ENCODE measurements around the gene IQCN. TPM values are rescaled to one million over a fixed set of nuclear protein-coding genes. Genes with fewer than 3 reads are reported as not detected.
A peak's percentile ranks its signal among the peaks of the same experiment; 100 is the strongest.
"Not testable (repeated sequence)": the region's sequence is repeated elsewhere in the genome, so short reads cannot be mapped to it uniquely, and the experiment has no call there.

Gene IQCN
- total RNA-seq, 2 donors from 2014 or later: 4.3 to 6.1 TPM

- no peak for DNase-seq
- intact Hi-C loops (cut with DNase I, micrococcal nuclease): no loop called here
- no peak for ATAC-seq
Observed at GRCh38 chr19:18225355-18225701, 48.9 kb downstream of the IQCN start.

- ATAC-seq: peak; percentile 98
- DNase-seq: peak; percentile 97 to 99
- intact Hi-C loops (cut with DNase I, micrococcal nuclease): no loop called here
Observed at GRCh38 chr19:18224525-18225354, 49.5 kb downstream of the IQCN start.

GRCh38 chr19:18223860-18224524 lies 50.3 kb downstream of the IQCN start:
- ATAC-seq (peak; percentile 32), DNase-seq (peak; percentile 51 to 53)
- intact Hi-C loops (cut with DNase I, micrococcal nuclease): no loop called here

DNA sequence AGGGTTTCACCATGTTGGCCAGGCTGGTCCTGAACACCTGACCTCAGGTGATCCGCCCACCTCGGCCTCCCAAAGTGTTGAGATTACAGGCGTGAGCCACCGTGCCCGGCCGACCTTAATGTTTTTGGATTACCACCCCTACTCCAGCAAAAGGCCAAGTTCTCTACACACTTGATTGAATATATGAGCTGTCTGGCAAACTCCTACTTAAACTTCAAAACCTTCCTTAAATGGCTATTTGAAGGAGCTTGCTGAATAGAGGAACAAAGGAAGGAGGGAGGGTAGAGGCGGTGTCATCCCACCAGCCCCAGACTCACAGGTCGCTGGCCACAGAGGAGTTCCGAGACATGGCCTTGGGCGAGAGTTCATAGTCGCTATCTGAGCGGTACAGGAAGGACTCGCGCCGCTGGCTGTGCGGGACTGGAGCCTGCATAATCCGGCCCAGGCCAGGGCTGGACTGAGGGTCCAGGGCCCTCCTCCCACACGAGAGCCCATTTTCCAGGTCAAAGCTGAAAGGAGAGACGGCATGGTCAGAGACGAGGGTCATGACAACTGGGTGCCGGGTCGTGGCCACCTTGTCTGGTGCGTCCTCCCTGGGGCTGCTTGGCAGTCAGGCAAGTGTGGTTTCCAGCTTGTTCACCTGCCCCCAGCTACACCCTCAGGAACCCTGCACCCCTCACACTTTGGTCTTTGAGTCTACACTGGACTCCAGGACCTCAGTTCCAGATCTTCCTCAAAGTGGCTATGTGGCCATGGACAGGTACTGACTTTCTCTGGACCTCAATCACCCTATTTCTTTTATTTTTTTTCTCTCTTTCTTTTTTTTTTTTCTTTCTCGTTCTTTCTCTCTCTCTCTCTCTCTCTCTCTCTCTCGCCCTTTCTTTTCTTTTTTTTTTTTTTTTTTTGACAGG lies 52.2 kb downstream of the IQCN start:
- ATAC-seq: no peak
- intact Hi-C loops (cut with DNase I, micrococcal nuclease): no loop called here

GRCh38 chr19:18220632-18221275 lies 53.5 kb downstream of the IQCN start:
- intact Hi-C loops (cut with DNase I, micrococcal nuclease): no loop called here
- peak; percentile 13 for ATAC-seq
- DNase-seq: peak in 1 of 2 donors; percentile 23

More for the DNA sequence above, 52.2 kb downstream of the IQCN start:
- no peak for DNase-seq

DNA sequence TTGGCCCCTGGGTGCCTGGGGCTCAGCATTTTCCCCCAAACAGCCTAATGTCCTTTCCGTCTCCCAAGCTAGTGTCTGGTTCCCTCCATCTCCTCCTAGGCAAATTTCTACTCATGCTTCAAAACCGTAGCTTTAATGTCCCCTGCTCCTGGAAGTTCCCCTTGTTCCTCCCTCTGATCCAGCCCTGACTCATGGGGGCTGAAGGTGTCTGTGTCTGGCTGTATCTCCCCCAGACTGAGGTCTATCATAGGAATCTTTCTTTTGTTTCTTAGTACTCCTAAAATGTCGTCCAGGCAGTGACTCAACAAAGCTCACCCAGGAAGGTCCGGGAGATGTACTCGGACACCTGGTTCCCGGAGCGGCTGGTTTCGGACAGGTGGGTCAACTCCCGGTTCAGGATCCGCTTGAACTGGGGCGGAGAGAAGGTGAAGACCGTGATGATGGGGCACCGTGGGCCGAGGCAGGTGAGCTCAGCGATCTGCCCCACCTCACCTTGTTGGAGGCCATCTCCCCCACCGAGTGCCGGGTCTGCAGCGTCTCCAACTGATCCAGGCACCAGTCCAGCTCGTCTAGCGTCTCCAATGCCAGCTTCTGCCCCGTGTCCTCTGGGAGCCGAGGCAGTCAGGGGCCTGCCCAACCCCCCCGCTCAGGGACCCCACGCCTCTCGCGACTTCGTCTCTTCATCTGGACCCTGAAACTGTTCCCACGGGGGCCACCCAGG lies 54.2 kb downstream of the IQCN start:
- intact Hi-C loops (cut with DNase I, micrococcal nuclease): loop anchor here in 1 of 2 donors (10.0 kb wide), 1 partner anchor 45 kb away; no protein-coding TSS in a partner anchor
- DNase-seq (no peak), ATAC-seq (no peak)

DNA sequence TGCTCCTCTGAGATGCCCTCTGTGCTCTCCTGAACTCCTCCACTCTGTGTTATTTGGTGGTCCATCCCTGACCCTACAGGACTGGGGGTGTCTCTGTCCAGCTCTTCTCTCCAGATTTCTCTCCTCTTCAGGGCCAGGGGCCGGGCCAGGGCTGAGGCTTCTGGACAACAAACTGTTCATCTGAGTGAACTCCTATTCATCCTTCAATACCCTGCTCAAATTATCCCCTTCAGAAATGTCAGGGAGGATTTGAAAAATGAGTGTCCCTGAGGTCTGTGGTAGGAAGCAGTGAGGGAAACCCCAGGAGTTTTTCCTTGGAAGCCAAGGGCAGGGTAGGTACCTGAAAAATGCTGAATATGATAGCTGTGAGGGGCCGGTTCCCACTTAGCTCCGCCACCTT lies 55.7 kb downstream of the IQCN start:
- ATAC-seq (no peak), DNase-seq (no peak)
- intact Hi-C loops (cut with DNase I, micrococcal nuclease): loop anchor here in 1 of 2 donors (10.0 kb wide), 1 partner anchor 46 kb away; no protein-coding TSS in a partner anchor

- intact Hi-C loops (cut with DNase I, micrococcal nuclease): loop anchor here in 1 of 2 donors (10.0 kb wide), 1 partner anchor 47 kb away; no protein-coding TSS in a partner anchor
- no peak for DNase-seq
- no peak for ATAC-seq
Observed at GRCh38 chr19:18218159-18218558, 56.1 kb downstream of the IQCN start.

- DNase-seq (no peak), ATAC-seq (no peak)
- intact Hi-C loops (cut with DNase I, micrococcal nuclease): loop anchor here in 1 of 2 donors (10.0 kb wide), 1 partner anchor 48 kb away; no protein-coding TSS in a partner anchor
Observed at GRCh38 chr19:18216789-18217188, 57.5 kb downstream of the IQCN start.

GRCh38 chr19:18214779-18215433 lies 59.3 kb downstream of the IQCN start:
- intact Hi-C loops (cut with DNase I, micrococcal nuclease): loop anchor here in 1 of 2 donors (10.0 kb wide), 1 partner anchor 50 kb away; no protein-coding TSS in a partner anchor
- DNase-seq (no peak), ATAC-seq (no peak)

- ATAC-seq (no peak), DNase-seq (no peak)
- intact Hi-C loops (cut with DNase I, micrococcal nuclease): loop anchor here in 1 of 2 donors (10.0 kb wide), 1 partner anchor 53 kb away; no protein-coding TSS in a partner anchor
Observed at GRCh38 chr19:18211683-18212082, 62.6 kb downstream of the IQCN start.

- ATAC-seq: not testable (repeated sequence)
- intact Hi-C loops (cut with DNase I, micrococcal nuclease): loop anchor here (2.0 to 10.0 kb wide), 3 partner anchors 43 to 115 kb away; partner anchors contain the start of gene LSM4 (in 1 of the 2)
Observed at GRCh38 chr19:18209912-18210311, 64.3 kb downstream of the IQCN start.

GRCh38 chr19:18208098-18208951 lies 65.9 kb downstream of the IQCN start:
- no peak for ATAC-seq
- intact Hi-C loops (cut with DNase I, micrococcal nuclease): loop anchor here in 1 of 2 donors (2.0 to 10.0 kb wide), 2 partner anchors 44 to 116 kb away; partner anchors contain the start of gene LSM4
- DNase-seq: peak in 1 of 2 donors; percentile 57

More at GRCh38 chr19:18209912-18210311, 64.3 kb downstream of the IQCN start:
- not testable (repeated sequence) for DNase-seq

Data from left colon (tissue), 2 donors.